ENCODE results near the gene RXRA. TPM values are rescaled to one million over a fixed set of nuclear protein-coding genes. Genes with fewer than 3 reads are reported as not detected.

Gene RXRA
- polyA plus RNA-seq, 1 experiment = 5.3 TPM

GRCh38 chr9:134296301-134297082 lies 29.8 kb upstream of the RXRA start:
- TF ChIP-seq CTCF (IDR thresholded peaks at IDR 0.05; ENCODE audit: low read depth, low read length) = no peak
- Histone ChIP-seq H3K27ac (ENCODE audit: low read depth, low read length) (no peak overlapping the region), H3K9me3 (ENCODE audit: control insufficient read depth, insufficient read depth, low read length) (no peaks in the 10 kb centered on the region; the same call in 1 of the 2 replicates), H3K4me3 (ENCODE audit: low read depth, low read length) (no peak overlapping the region), H3K27me3 (ENCODE audit: control insufficient read depth, insufficient read depth, low read length) (peaks cover 38% of the 10 kb centered on the region)
- DNase-seq (ENCODE audit: low read depth, low spot score) = no peak
- ChIA-PET POLR2A (no interaction called here), CTCF (no interaction called here)

GRCh38 chr9:134297083-134297410 lies 29.2 kb upstream of the RXRA start:
- ChIA-PET POLR2A (no interaction called here), CTCF (no interaction called here)
- no peak for DNase-seq (ENCODE audit: low read depth, low spot score)
- H3K9me3 ChIP-seq (ENCODE audit: control insufficient read depth, insufficient read depth, low read length) = no peaks in the 10 kb centered on the region; the same call in 1 of the 2 replicates
- peaks cover 38% of the 10 kb centered on the region for H3K27me3 ChIP-seq (ENCODE audit: control insufficient read depth, insufficient read depth, low read length)
- H3K27ac ChIP-seq (ENCODE audit: low read depth, low read length) = no peak overlapping the region
- H3K4me3 ChIP-seq (ENCODE audit: low read depth, low read length) = no peak overlapping the region
- no peak for TF ChIP-seq CTCF (IDR thresholded peaks at IDR 0.05; ENCODE audit: low read depth, low read length)

DNA sequence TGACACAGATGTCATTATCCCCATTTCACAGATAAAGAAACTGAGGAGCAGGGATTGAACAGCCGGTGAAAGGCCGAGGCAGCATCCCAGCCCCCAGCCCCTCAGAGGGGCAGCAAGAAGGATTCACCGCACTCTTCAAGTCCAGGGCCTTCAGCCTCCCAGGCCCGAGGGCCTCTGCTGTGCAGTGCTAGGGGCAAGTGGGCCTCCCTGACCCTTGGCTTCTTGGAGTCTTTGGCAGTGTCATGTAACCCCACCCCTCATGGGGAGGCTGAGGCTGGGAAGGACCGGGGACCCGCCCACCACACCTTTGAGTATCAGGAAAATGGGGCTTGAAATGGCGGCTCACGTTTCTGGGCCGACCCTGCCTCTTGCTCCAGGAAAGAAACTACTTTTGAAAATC lies 28.7 kb upstream of the RXRA start:
- no peak for TF ChIP-seq CTCF (IDR thresholded peaks at IDR 0.05; ENCODE audit: low read depth, low read length)
- H3K27me3 ChIP-seq (ENCODE audit: control insufficient read depth, insufficient read depth, low read length) = peaks cover 38% of the 10 kb centered on the region
- CTCF ChIA-PET = no interaction called here
- H3K9me3 ChIP-seq (ENCODE audit: control insufficient read depth, insufficient read depth, low read length) = no peaks in the 10 kb centered on the region; the same call in 1 of the 2 replicates
- POLR2A ChIA-PET = no interaction called here
- H3K4me3 ChIP-seq (ENCODE audit: low read depth, low read length) = no peak overlapping the region
- H3K27ac ChIP-seq (ENCODE audit: low read depth, low read length) = no peak overlapping the region
- DNase-seq (ENCODE audit: low read depth, low spot score) = no peak

GRCh38 chr9:134298000-134298399 lies 28.3 kb upstream of the RXRA start:
- CTCF ChIA-PET = no interaction called here
- H3K4me3 ChIP-seq (ENCODE audit: low read depth, low read length) = no peak overlapping the region
- H3K27ac ChIP-seq (ENCODE audit: low read depth, low read length) = no peak overlapping the region

More at GRCh38 chr9:134298000-134298399, 28.3 kb upstream of the RXRA start:
- POLR2A ChIA-PET = no interaction called here
- Histone ChIP-seq H3K9me3 (ENCODE audit: control insufficient read depth, insufficient read depth, low read length) (no peaks in the 10 kb centered on the region; the same call in 1 of the 2 replicates), H3K27me3 (ENCODE audit: control insufficient read depth, insufficient read depth, low read length) (peaks cover 38% of the 10 kb centered on the region)
- DNase-seq (ENCODE audit: low read depth, low spot score) = no peak
- no peak for TF ChIP-seq CTCF (IDR thresholded peaks at IDR 0.05; ENCODE audit: low read depth, low read length)
